ENCODE results near the gene LGALS8. TPM values are rescaled to one million over a fixed set of nuclear protein-coding genes. Genes with fewer than 3 reads are reported as not detected.

LGALS8 gene
- total RNA-seq, 4 donors from 2014 or later, result 59.2 to 98.2 (median 78.7) TPM

- Histone ChIP-seq H3K27me3 (no peaks in the 10 kb centered on the region), H3K9me3 (no peaks in the 10 kb centered on the region), H3K27ac (no peak overlapping the region), H3K36me3 (peaks cover 0 to 62% (median 0%) of the 10 kb centered on the region in 3 donors), H3K4me3 (no peak overlapping the region), H3K4me1 (peaks cover 0 to 8% (median 2%) of the 10 kb centered on the region in 4 donors)
- no peak for DNase-seq
- no peak for TF ChIP-seq POLR2A (IDR thresholded peaks at IDR 0.05)
- no peak for TF ChIP-seq CTCF (IDR thresholded peaks at IDR 0.05)
Measured at GRCh38 chr1:236536540-236536939, 12.8 kb downstream of the LGALS8 start.

- Histone ChIP-seq H3K9me3 (no peaks in the 10 kb centered on the region), H3K27me3 (no peaks in the 10 kb centered on the region), H3K36me3 (peaks cover 0 to 87% (median 0%) of the 10 kb centered on the region in 3 donors), H3K4me3 (no peak overlapping the region), H3K27ac (no peak overlapping the region), H3K4me1 (no peaks in the 10 kb centered on the region)
- no peak for DNase-seq
- TF ChIP-seq CTCF (IDR thresholded peaks at IDR 0.05) (no peak), POLR2A (IDR thresholded peaks at IDR 0.05) (no peak)
Measured at GRCh38 chr1:236540813-236541465, 17.2 kb downstream of the LGALS8 start.

GRCh38 chr1:236541710-236542109 is 17.9 kb downstream of the LGALS8 start:
- Histone ChIP-seq H3K9me3 (no peaks in the 10 kb centered on the region), H3K27ac (no peak overlapping the region), H3K27me3 (no peaks in the 10 kb centered on the region), H3K4me1 (no peaks in the 10 kb centered on the region), H3K36me3 (peaks cover 0 to 88% (median 0%) of the 10 kb centered on the region in 3 donors), H3K4me3 (no peak overlapping the region)
- DNase-seq, result no peak
- TF ChIP-seq POLR2A (IDR thresholded peaks at IDR 0.05), result no peak
- TF ChIP-seq CTCF (IDR thresholded peaks at IDR 0.05), result no peak

- TF ChIP-seq POLR2A (IDR thresholded peaks at IDR 0.05), result no peak
- TF ChIP-seq CTCF (IDR thresholded peaks at IDR 0.05), result no peak
Measured at GRCh38 chr1:236543065-236543669, 19.4 kb downstream of the LGALS8 start.

GRCh38 chr1:236545621-236546169 is 21.9 kb downstream of the LGALS8 start:
- no peaks in the 10 kb centered on the region for H3K9me3 ChIP-seq
- DNase-seq, result no peak
- H3K4me3 ChIP-seq, result no peak overlapping the region
- H3K4me1 ChIP-seq, result no peaks in the 10 kb centered on the region
- no peak overlapping the region for H3K27ac ChIP-seq
- H3K36me3 ChIP-seq, result peaks cover 0 to 99% (median 0%) of the 10 kb centered on the region in 3 donors
- TF ChIP-seq CTCF (IDR thresholded peaks at IDR 0.05), result no peak
- no peak for TF ChIP-seq POLR2A (IDR thresholded peaks at IDR 0.05)
- H3K27me3 ChIP-seq, result no peaks in the 10 kb centered on the region

More at GRCh38 chr1:236543065-236543669, 19.4 kb downstream of the LGALS8 start:
- no peak for DNase-seq
- H3K9me3 ChIP-seq, result no peaks in the 10 kb centered on the region
- H3K27me3 ChIP-seq, result no peaks in the 10 kb centered on the region
- H3K27ac ChIP-seq, result no peak overlapping the region
- H3K4me3 ChIP-seq, result no peak overlapping the region
- H3K4me1 ChIP-seq, result no peaks in the 10 kb centered on the region
- peaks cover 0 to 99% (median 0%) of the 10 kb centered on the region in 3 donors for H3K36me3 ChIP-seq
